CD4-positive, alpha-beta T cell treated with Interleukin-2 at 100 ng/mL for 4 hours (primary cell): ENCODE data around the gene PPP3R1.

Experiments
- DNase-seq: peaks from one replicate; pipeline ENCODE4 v3.0.0-alpha.2; 2020; ENCODE audit warnings: low spot score

The PPP3R1 gene

DNA sequence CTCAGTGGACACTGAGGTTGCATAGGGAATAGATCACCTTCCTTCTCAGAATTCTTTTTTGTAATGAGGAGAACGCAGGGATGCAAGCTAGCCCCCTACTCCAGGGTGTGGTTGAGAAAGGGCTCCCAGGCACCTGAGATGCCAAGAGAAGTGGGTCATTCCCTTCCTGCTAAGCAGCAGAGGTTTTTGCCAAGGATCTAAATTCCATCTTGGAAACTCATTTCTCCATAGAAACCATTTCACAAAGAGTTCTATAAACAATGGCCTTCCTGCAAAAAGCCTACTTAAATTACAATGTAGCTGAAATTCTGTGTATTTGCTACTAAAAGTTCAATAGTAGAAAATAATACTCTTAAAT, 3.7 kb upstream of the PPP3R1 start:
- DNase-seq, result no peak

DNA sequence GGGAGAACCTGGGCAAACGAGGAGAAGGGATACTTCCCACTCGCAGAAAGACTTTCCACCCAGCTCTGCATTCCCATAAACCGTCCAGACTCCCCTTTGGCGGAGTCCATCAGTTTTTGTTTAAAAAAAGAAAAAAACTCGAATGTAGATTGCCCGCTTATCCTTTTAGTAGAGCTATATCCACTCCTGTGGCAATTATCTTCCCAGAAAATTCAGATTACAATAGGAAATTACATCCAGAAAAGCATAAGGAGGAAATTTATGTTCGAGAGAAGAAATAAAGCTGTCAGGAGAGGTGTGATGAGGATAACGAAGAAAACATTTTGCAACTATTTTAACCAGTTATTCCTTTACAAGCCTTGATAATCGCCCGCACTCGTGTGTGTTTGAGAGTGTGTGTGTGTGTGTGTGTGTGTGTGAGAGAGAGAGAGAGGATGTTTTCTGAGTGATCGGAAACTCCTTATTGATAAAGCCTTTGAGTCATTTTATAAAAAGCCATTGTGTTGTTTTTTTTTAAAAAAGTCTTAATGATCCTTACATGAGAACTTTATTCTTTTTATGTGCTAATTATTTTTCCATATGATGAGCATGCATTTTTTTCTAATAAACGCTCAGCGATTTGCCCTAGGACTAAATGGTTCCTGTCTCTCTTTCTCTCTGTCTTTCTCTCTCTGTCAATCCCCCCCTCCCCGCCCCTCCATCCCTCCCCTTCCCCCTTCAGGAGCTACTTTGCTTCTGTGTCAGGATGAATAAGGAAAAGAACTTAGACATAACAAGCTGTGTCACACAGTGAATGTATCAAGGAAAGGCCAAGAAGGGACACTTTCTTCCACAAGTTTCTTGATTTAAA, 1.1 kb upstream of the PPP3R1 start:
- DNase-seq, result peak; percentile 44

DNA sequence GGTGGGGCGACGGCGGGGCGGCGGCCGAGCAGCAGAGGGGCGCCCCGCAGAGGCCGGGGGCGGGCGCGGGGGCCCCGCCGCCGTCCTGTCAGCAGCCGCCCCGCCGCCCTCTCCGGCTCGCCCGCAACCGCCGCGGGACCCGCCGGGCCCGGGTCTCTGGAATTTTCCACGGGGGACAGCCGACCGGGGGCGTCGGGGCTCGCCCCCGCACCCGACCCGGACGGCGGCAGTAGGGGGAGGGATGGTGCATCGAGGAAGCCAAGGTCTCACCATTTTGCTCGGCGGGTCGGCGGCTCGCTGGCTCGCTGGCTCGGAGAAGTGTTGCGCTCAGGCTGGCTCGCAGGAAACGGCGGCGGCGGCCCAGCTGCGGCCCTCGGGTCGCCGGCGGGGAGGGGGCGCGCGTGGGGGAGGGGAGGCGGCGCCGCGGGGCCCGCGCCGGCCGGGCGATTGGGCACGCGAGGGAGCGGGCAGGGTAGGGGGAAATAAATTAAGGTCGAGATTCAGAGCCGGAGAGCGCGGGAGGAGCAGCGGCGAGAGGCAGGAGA, 405 bp downstream of the PPP3R1 start:
- peak; percentile 23 for DNase-seq

DNA sequence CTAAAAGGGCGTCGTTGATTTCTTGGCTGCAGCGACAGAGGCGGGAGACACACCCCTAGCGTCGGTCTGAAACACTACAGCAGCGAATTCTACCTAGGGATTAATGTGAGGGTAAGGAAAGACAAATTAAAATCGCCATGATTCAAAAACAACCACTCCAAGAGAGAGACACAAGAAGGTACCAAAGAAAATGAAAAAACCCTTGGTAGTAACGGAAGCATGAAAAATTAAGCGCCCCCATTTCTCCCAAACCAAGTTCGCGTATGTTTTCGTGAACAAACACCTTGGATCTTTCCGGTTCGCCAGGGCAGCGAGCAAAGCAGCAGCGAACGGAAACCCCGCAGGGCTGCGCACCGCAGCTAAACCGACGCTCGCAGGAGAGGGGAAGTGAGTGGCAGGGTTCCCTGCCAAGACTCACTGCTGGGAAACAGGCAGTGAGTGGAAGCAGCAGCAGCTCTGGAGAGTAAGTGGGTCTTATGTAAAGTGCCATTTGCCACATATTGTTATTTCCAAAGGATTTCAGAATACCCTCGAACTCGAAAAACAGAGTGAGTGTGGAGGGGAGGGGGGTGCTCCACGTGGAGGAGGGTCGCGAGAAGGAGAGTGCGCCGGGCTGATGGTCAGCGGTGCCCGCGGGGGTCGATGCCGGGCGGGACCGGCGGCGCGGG, 1.0 kb downstream of the PPP3R1 start:
- no peak for DNase-seq

DNA sequence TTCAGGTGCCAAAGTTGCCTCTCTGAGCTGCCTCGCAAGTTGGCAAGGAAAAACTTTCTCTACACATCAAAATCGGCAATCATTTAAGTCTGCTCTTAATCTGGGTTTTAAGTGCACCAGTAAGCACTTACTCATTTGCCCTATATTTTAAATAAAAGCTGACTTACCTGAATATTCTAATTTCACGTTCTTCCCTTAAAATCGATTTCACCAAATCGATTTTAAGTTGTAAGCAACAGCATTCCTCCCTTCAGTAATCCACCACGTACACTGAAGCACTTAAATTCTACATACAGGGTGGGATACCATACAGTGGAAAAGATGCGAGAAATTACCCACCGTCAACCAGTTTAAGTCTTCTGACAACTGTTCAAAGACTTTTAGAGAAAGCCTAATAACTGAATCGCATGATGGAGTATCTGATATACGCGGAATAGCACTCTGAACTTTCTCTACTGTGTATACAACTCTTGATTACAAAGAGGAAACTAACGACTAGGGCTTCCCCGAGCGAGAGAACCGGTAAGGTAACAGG, 1.6 kb downstream of the PPP3R1 start:
- DNase-seq, result peak; percentile 88

DNA sequence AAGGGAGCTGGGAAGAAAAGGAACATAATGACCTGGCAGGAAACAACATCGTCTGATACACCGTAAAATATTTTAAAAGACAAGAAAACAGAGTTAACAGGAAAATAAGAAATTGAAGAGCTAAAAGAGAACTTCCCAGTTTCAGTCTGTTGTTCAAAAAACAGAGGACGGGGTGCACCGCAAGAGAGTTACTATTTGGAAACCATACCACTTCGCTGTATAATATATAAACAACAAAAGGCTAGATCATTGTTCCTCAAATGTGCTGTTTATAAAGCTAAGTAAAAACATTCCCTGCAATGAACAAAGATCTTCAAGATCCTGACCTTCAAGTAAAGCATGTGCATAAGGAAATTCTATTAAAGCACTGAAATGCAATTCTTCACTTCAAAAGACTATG, 2.1 kb downstream of the PPP3R1 start:
- no peak for DNase-seq

DNA sequence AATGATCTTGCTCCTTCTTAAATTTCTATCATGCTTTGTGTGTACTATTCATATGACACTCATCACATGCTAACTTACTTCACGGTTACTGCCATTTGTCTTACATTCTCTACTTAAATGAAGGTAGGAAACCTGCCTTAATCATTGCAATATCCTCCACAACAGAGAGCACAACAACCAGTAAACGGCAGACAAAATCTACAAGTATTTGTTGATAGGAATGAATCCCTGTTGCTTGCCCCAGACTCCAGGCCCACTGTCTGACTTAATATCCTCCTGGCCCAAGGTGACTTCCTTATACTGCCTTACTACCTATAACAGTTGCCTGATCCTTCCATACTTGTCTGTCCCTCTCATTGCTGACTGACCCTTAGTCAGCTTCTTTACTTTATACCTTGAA, 3.5 kb downstream of the PPP3R1 start:
- no peak for DNase-seq

DNA sequence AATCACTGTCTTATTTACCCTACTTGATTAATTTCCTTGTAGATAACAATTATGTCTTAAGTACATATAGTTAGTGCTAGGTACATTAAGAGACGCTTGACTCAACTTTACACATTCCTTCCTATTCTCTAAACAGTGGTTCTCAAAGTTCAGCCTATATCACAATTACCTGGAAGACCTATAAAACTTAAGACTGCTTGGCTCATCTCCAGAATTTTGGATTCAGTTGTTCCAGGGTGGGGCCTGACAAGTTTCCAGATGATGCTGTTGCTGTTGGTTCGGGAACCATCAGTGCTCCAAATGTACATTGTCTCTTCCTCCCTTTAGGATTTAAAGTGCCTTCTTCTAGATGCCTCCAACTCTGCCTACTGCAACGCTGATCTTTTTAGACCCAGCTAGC, 4.0 kb downstream of the PPP3R1 start:
- DNase-seq, result no peak

DNA sequence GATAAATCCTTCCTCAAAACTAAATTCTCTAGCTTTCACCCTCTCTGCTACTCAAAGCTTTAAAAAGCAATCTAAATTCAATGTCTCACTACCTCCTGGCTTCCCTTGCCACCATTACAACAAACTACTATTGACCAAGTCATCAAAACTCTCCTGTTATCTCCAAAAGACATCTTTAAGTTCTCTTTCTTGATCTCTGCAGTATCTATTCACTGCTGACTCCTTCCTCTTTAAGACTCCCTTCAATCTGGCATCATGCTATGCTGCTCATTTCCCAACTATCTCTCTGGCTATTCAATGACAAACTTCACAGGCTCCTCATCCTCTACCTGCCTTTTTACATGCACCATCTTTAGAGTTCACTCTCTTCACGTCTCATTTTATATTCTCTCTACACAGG, 5.9 kb downstream of the PPP3R1 start:
- no peak for DNase-seq

DNA sequence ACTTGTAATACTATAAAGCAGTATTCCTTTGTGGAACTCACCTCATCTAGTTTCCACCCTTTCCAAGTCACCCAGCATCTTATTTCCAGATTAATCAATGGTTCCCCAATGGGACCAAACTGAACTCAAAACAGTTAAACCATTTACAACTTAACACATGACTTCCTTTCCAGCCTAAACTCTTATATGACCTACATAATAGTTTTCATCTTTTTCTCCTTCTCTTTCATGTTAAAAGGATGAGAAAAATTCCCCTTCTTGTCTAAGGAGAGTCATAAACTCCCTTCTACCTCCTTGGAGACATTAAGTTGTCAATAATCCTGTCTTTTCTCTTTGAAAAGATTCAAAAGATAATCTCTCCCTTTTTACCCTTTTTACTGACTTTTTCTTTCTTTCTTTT, 6.7 kb downstream of the PPP3R1 start:
- no peak for DNase-seq

DNA sequence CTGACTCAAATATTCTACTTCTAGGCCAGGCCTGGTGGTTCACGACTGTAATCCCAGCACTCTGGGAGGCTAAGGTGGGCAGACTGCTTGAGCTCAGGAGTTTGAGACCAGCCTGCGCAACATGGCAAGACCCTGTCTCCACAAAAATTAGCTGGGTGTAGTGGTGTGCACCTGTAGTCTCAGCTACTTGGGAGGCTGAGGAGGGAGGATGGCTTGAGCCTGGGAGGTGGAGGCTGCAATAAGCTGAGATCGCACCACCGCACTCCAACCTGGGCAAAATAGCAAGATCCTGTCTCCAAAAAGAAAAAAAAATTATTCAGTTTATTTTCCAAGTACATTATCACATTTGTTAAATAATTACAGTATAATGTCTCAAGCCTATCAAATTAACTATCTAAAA, 7.3 kb downstream of the PPP3R1 start:
- DNase-seq, result no peak

DNA sequence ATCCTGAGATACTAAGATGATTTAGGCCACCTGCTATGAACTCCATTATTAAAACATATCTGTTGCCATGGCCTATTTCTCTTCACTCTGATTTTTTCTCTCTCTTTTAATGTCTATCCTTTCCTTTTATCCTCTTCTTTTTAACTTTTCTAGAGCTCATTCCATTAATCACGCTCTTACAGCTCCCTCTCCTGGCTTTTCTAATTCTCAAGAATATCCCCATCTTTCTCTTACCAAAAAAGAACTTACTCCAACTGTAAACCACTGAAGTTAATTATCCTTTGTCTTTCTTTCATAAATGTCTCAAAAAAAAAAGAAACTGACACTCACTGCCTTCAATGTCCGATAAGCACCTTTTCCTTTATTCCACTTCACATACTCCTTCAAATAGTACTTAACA, 7.9 kb downstream of the PPP3R1 start:
- no peak for DNase-seq

DNA sequence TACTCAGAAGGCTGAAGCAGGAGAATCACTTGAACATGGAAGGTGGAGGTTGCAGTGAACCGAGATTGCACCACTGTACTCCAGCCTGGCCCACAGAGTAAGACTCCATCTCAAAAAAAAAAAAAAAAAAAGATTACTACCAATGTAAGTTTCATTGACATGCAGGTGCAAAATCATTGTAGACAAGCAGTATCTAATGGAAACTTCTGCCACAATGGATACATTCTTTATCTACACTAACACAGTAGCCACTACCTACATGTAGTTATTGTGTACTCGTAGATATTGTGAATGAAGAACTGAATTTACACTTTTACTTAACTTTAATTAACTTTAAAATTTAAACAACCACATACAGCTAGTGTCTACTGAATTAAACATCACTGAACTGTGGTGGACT, 10.6 kb downstream of the PPP3R1 start:
- no peak for DNase-seq

DNA sequence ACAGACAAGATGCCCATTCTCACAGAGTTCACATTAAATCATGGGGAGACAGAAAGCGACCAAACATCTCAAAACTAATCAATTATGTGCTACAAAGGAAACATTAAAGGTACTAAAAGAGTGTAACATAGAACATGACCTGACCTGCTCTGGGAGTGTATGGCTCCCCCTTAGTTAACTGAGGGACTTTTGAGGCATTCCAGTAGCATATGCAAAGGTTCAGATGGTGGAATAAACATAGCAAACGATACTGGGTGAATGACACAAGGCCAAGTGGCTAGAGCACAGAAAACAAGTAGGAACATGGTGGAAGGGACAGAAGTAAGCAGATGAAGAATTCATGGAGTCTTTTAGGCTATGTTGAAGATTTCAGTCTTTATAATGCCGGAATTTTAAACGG, 11.9 kb downstream of the PPP3R1 start:
- DNase-seq, result no peak

DNA sequence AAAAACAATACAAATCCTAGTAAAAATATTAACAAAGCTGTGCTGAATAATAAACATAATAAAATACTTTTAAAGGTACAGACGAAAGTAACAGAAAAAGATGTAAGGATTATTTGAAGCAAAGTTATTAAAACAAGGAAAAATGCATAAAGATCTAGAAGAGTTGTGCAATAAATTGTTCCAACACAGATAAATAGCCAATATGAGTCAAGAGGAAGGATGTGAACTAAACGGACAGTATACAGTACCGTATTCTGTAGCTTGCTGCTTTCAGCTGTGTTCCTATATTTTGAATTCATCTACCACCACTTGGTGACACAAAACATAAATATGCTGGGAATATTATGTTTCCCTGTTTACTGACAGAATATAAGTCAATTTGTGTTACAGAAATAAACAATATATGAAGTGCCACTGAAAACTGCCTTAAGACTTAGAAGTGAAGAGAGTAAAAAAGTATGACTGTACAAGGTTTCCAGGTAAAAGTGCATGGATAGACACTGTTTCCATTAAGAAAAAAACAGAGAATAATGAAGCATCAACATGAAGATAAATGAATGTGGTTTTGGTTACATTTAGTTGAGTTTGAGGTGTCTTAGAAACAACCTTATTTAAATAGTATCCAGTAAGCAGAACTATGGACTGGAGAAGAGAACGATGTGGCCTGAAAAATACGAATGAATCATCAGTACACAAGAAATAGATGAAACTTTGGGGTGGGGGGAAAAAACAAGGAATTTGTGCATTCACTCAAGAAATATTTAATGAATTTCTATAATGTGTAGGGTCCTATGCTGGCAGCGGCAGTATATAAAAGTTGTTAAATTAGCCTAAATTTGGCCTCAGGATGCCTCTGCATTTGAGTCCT, 13.1 kb downstream of the PPP3R1 start:
- no peak for DNase-seq

DNA sequence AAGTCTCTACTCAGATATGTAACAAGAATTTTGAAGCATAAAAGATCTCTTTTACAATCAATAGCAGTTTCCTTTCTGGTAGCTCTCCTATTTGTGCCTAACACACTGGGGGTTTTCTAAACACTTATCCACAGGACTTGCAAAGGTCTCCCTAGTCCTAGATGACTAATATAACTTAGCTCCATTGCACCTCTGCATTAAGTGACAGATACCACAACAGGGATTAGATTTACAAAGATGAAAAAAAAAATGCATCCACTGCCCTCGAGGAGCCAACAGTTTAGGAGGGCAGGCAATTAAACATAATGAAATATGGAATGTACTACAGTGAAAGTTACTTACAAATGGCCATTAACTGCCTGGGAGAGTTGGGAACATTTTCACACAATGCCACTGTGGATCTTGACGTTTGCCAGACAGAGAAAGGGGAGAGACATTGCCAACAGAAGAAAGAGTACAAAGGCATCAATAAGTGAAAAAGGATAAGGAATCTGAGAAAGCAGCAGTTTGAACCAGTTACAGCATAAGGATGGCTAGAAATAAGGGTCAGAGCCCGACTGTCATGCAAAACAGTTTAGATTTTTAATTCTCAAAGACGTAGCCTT, 14.3 kb downstream of the PPP3R1 start:
- no peak for DNase-seq

DNA sequence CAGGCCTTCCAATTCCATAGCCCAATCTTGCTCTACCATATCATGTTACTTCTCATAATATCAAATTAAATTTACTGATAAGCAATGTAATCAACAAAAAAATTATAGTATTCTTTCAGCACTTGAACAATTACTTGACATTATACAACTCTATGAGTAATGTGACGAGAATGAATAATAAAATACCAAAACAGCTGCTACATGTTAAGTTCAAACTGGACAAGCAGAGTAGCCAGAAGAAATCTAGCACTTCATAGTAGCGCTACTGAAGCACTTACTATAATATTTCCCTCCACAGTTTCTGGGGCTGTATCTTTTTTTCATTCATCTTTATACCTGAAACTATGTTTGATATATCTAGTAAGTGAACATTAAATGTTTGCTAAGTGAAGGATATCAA, 14.9 kb downstream of the PPP3R1 start:
- no peak for DNase-seq

DNA sequence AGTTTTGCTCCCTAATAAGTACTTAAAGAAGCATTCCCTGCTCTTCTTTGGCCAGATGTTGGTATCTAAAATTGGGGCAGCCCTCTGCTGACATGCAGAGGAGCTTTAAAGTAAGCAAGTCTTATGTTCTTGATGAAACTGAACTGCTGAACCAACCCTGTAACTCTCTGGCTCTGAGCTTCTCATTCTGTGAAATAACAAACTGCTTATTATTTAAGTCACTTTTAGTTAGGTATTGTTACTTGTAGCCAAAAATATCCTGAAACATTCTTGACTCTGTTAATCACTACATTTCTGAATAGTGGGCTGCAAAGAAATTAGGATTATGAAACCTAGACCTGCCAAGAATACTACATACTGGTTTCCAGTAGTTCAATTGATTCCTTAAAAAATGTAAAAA, 15.5 kb downstream of the PPP3R1 start:
- no peak for DNase-seq

DNA sequence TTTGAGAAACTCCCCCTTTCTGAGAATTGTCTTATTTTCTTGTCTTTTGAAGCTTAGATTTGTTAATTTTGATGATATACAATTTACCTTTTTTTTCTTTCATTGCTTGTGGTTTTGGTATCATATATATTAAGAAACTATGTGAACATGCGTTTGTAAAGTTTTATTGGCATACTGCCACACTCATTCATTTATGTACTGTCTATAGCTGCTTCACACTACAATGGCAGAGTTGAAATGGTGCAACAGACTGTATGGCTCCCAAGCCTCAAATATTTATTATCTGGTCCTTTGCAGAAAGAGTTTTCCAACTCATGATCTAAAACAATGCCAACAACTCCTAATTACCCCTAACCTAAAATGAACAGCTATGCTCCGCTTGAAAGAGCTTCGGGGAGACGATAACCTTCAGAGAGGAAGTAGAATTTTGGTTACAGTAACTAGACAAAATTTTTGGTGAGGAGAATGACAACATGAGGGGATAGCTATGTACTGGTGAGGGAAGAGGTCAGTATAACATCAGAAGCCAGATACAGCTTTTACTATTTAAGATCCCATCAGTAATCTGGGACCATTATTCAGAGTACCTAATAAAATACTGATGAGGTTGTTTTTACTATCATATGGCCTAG, 16.1 kb downstream of the PPP3R1 start:
- DNase-seq, result no peak

DNA sequence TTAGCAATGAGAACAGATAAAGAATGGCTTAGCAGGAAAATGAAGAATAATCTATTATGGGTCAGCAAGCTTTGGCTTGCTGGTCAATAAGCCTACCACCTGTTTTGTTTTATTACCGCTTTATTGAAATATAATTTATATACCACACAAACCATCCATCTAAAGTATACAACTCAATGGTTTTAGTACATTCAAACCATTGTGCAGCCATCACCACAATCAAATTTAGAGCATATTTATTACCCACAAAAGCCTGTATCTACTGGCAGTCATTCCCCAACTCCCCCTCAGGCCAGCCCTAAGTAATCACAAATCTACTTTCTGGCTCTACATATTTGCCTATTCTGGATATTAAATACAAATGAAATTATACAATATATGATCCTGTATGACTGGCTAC, 17.2 kb downstream of the PPP3R1 start:
- DNase-seq, result no peak

DNA sequence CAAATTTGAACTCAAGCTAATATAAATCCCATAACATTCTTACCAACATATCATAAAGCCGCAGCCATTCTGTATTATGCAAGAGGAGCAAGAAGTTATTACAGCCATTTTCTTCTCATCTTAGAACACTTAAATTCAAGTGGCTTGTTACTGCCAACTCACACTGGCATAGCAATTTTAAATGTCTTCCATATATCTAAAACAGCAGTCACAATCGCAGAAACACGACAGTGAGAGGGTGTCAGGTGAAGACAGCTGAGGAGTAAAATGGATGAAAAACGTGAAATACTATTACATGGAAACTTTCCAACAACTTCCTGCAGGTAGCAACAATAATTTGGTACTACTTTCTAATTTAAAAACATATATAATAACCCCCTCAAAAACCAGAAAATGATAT, 17.9 kb downstream of the PPP3R1 start:
- no peak for DNase-seq

DNA sequence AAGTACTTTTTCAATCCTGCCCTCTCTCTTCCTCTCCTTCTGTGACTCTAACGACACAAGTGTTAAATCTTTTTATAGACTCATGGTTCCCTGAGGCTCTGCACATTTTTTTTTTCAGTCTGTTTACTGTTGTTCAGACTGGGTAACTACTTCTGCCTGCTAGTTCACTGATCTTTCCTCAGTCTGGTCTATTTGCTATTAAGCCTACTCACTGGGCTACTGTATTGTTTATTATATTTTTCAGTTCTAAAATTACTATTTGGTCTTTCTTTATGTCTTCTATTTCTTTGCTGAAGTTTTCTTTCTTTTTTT, 21.3 kb downstream of the PPP3R1 start:
- DNase-seq, result no peak
